HEK293T (cell line): ENCODE measurements around the gene WDHD1.
"Not testable (repeated sequence)": the region's sequence is repeated elsewhere in the genome, so short reads cannot be mapped to it uniquely, and the experiment has no call there.

ENCODE experiments used
- CTCF ChIA-PET: fragments of 350-600 bp; formaldehyde crosslinking; extraction: SDS; loops from one replicate; lab custom pipeline; 2021; ENCODE audit warnings: antibody characterized with exemption, inconsistent platforms; lab: Yijun Ruan, JAX
- POLR2A ChIA-PET: fragments of 350-600 bp; formaldehyde crosslinking; extraction: SDS; loops from one replicate; lab custom pipeline; 2020; ENCODE audit warnings: antibody characterized with exemption, inconsistent platforms; lab: Yijun Ruan, JAX
- DNase-seq: peaks from one replicate; pipeline ENCODE4 v3.0.0; 2012; ENCODE audit warnings: mixed read lengths; ENCODE audit errors: extremely low spot score
- ARNT ChIP-seq: fragments of 450-650 bp; IDR thresholded peaks from 2 replicates; pipeline ENCODE4 v1.6.1; 2017; ENCODE audit warnings: mild to moderate bottlenecking
- BHLHE40 ChIP-seq: fragments of 450-650 bp; IDR thresholded peaks from 2 replicates; pipeline ENCODE4 v1.6.1; 2016; ENCODE audit warnings: mild to moderate bottlenecking, moderate library complexity, borderline replicate concordance
- CTBP1 ChIP-seq: fragments of 450-650 bp; IDR thresholded peaks from 2 replicates; pipeline ENCODE4 v1.6.1; 2016; ENCODE audit warnings: borderline replicate concordance
- ELF4 ChIP-seq: fragments of 450-650 bp; IDR thresholded peaks from 2 replicates; pipeline ENCODE4 v1.6.1; 2017; ENCODE audit warnings: antibody characterized with exemption
- FOXA1 ChIP-seq: fragments of 450-650 bp; IDR thresholded peaks from 2 replicates; pipeline ENCODE4 v1.6.1; 2016; ENCODE audit warnings: mild to moderate bottlenecking
- FOXK2 ChIP-seq: fragments of 450-650 bp; IDR thresholded peaks from 2 replicates; pipeline ENCODE4 v1.6.1; 2016; ENCODE audit warnings: mild to moderate bottlenecking
- FOXM1 ChIP-seq: fragments of 450-650 bp; IDR thresholded peaks from 2 replicates; pipeline ENCODE4 v1.6.1; 2017; ENCODE audit warnings: mild to moderate bottlenecking, borderline replicate concordance
- HDGF ChIP-seq: fragments of 450-650 bp; IDR thresholded peaks from 2 replicates; pipeline ENCODE4 v1.6.1; 2017; ENCODE audit warnings: antibody characterized with exemption, borderline replicate concordance
- L3MBTL2 ChIP-seq: fragments of 450-650 bp; conservative IDR thresholded peaks from 2 replicates; pipeline ENCODE4 v1.6.1; 2016; ENCODE audit warnings: mild to moderate bottlenecking
- LEF1 ChIP-seq: fragments of 450-650 bp; IDR thresholded peaks from 2 replicates; pipeline ENCODE4 v1.6.1; 2017; ENCODE audit warnings: mild to moderate bottlenecking, borderline replicate concordance
- NFRKB ChIP-seq: fragments of 450-650 bp; IDR thresholded peaks from 2 replicates; pipeline ENCODE4 v1.6.1; 2016; ENCODE audit warnings: mild to moderate bottlenecking, moderate library complexity
- SP1 ChIP-seq: fragments of 450-650 bp; IDR thresholded peaks from 2 replicates; pipeline ENCODE4 v1.6.1; 2017
- SUZ12 ChIP-seq: fragments of 450-650 bp; IDR thresholded peaks from 2 replicates; pipeline ENCODE4 v1.6.1; 2016; ENCODE audit warnings: mild to moderate bottlenecking
- TARDBP ChIP-seq: fragments of 450-650 bp; IDR thresholded peaks from 2 replicates; pipeline ENCODE4 v1.6.1; 2016
- ZNF384 ChIP-seq: fragments of 450-650 bp; IDR thresholded peaks from 2 replicates; pipeline ENCODE4 v1.6.1; 2016
- TF ChIP-seq, protein P1 (sequence below): fragments of 450-650 bp; IDR thresholded peaks from 2 replicates; pipeline ENCODE4 v1.6.1; 2016

The WDHD1 gene

DNA sequence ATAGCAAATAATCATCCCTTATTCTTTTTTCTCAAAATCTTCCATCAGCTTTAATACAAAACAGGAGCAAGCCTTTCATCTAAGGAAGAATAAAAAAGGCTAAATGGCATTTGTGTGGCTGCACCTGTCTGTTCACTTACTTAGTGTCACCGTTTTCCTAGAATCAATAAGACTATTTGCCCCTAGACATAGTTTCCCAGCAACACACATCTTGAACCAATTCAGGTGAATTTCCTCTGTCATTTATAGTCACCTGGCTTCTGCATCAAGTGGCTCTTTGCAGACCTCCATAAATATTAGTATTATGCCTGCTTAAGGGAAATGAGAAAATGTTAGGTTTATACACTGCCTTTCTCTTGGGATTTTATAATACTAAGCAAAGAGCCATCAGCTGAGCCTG is 106.8 kb downstream of the WDHD1 start:
- no peak for TF ChIP-seq CTBP1
- no peak for TF ChIP-seq HDGF
- TF ChIP-seq SP1 = no peak
- no peak for TF ChIP-seq TARDBP
- TF ChIP-seq FOXK2 = no peak
- TF ChIP-seq FOXM1 = no peak
- TF ChIP-seq ARNT = no peak
- TF ChIP-seq FOXA1 = no peak
- no peak for TF ChIP-seq ZNF384
- TF ChIP-seq BHLHE40 = no peak
- TF ChIP-seq LEF1 = no peak
- no peak for TF ChIP-seq L3MBTL2
- TF ChIP-seq NFRKB = no peak
- CTCF ChIA-PET = no interaction called here
- DNase-seq = no peak
- POLR2A ChIA-PET = no interaction called here

DNA sequence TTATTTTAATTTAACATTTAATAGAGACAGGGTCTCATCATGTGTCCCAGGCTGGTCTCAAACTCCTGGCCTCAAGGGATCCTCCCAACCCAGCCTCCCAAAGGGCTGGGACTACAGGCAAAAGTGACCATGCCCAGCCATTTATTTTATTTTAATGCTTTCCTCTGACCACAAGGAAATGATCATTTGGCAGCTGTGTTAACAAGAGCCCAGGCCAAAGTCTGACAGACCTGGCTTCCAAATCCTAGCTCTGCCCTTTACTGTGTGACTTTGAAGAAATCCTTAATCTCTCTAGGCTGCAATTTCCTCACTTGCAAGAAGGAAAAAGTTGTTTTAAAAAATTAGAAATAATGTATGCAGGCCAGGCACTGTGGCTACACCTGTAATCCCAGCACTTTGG is 107.6 kb downstream of the WDHD1 start:
- TF ChIP-seq FOXK2 (no peak), NFRKB (no peak), FOXM1 (no peak), CTBP1 (no peak), SP1 (no peak), SUZ12 (no peak), TARDBP (no peak), ELF4 (no peak), L3MBTL2 (no peak)
- ChIA-PET POLR2A (no interaction called here), CTCF (no interaction called here)
- DNase-seq = no peak

DNA sequence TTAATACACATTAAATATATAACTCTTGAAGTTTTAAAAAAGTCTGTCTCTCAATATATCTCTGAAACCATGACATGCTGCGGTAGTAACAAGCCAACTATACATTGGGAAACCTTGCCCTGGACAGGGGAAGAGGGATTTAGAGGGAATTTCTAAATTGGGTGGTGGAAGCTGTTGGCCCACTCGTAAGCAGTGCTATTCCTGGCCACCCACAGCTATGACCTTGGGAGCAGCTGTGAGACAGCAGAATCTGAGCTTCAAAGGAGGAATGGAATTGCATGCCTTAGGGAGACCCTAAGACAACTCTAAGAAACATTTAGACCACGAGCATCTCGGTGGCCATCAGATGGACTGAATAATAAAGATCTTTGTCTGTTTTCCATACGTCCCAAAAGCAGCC is 108.5 kb downstream of the WDHD1 start:
- CTCF ChIA-PET = no interaction called here
- POLR2A ChIA-PET = no interaction called here
- no peak for DNase-seq
- TF ChIP-seq ELF4 (no peak), TARDBP (no peak), ZNF384 (no peak), LEF1 (no peak), CTBP1 (no peak), FOXM1 (no peak)

DNA sequence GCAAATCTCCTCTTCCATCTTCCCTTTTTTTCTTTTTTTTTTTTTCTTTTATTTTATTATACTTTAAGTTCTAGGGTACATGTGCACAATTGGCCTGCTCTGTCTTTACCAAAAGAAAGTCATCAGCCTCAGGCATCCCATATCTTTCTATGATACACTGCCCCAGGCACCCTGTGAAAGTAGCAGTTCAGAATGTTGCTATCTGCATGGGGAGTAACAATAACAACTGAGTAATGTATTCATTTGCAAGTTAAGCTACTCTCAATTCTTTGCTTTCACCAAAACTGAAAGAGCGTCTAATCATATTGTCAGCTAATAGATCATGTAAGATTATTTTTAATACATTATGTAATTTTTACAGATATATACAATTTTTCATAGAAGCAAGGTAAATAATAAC is 110.8 kb downstream of the WDHD1 start:
- POLR2A ChIA-PET = no interaction called here
- TF ChIP-seq ELF4 (no peak), LEF1 (no peak), ZNF384 (no peak), NFRKB (no peak), HDGF (no peak), BHLHE40 (no peak), FOXK2 (no peak)
- no peak for DNase-seq
- CTCF ChIA-PET = no interaction called here

DNA sequence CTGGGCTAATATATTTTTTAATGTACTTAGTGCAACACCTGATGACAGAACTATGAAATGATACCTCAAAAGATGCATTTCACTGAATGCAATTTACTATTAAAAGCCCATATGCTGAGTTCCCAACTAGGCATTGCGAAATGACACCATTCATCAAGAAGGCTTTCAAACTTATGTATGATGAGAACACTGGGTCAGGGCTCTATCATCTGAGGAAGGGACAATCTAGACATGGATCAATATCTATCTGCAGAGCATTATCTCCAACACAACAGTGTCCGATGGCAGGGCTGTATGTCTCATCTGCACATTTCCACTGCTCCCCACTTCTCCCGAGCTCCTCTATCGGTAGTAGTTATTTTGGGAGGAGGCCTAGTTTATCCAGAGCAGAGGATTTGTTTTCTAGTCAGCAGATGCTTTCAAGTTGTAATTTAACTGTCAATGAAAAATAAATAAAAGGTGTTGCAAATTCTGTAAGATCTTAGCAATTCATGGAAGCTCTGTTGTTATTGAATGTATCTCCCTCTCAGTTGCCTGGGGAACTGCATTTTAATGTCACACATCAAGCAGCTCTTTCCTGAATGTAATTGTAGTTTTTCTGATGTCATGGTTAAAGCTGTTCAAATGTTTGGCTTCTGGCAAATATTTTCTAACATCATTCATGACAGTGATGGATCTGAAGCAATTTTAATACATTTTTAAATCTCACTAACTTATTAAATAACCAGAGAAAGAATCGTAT is 116.9 kb downstream of the WDHD1 start:
- POLR2A ChIA-PET = no interaction called here
- TF ChIP-seq CTBP1 (no peak), SP1 (no peak), L3MBTL2 (no peak), ARNT (no peak), LEF1 (no peak)
- CTCF ChIA-PET = no interaction called here
- DNase-seq = no peak

DNA sequence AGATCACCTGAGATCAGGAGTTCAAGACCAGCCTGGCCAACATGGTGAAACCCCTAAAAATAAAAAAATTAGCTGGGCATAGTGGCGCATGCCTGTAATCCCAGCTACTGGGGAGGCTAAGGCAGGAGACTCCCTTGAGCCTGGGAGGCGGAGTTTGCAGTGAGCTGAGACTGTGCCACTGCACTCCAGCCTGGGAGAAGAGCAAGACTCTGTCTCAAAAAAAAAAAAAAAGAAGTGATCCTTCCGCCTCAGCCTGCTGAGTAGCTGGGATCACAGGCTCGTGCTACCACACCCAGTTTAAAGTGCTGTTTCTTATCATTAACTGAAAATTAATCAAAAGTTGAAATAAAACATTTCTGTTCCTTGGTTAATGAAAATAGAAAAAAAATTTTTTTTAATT is 117.9 kb downstream of the WDHD1 start:
- DNase-seq, POLR2A ChIA-PET, CTCF ChIA-PET: not testable (repeated sequence)

DNA sequence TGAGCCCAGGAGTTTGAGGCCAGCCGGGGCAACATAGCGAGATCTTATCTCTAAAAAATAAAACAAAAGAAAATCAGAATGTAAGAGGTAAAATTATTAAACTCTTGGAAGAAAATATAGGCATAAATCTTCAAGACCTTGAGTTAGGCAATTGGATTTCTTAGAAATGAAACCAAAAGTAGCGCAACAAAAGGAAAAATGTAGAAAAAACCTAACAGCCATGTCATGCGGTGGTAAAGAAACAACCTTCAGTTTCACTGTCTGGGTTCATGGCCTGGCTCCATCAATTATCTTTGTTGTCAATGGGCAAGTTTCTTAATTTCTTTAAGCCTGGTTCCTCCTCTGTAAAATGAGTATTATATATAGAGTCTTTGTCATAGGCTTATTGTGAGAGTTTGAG is 118.7 kb downstream of the WDHD1 start:
- TF ChIP-seq SUZ12 (no peak), SP1 (no peak), FOXK2 (no peak), FOXM1 (no peak), L3MBTL2 (no peak), ELF4 (no peak), ZNF384 (no peak)
- CTCF ChIA-PET = no interaction called here

DNA sequence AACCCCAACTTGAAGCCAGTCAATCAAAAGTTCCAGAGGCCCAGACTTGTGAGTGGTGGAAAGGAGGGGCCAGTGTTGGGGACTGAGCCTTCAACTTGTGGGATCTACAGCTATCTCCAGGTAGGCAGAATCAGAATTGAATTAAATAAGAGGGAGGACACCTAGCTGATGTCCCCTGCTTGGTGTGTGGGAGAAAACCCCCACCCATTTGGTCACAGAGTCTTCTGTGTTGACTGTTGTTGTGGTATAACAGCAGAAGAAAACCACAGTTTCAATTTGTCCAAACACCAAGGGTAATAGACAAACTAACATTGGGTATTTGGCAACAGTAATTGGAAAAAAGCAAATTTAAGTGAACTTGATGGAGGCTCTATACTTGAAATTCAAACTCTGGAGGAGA is 120.8 kb downstream of the WDHD1 start:
- no peak for DNase-seq
- ChIA-PET CTCF (no interaction called here), POLR2A (no interaction called here)
- no peak for TF ChIP-seq FOXM1
- no peak for TF ChIP-seq ZNF384
- no peak for TF ChIP-seq SP1

More for the DNA sequence above, 118.7 kb downstream of the WDHD1 start:
- POLR2A ChIA-PET = no interaction called here
- DNase-seq = no peak

DNA sequence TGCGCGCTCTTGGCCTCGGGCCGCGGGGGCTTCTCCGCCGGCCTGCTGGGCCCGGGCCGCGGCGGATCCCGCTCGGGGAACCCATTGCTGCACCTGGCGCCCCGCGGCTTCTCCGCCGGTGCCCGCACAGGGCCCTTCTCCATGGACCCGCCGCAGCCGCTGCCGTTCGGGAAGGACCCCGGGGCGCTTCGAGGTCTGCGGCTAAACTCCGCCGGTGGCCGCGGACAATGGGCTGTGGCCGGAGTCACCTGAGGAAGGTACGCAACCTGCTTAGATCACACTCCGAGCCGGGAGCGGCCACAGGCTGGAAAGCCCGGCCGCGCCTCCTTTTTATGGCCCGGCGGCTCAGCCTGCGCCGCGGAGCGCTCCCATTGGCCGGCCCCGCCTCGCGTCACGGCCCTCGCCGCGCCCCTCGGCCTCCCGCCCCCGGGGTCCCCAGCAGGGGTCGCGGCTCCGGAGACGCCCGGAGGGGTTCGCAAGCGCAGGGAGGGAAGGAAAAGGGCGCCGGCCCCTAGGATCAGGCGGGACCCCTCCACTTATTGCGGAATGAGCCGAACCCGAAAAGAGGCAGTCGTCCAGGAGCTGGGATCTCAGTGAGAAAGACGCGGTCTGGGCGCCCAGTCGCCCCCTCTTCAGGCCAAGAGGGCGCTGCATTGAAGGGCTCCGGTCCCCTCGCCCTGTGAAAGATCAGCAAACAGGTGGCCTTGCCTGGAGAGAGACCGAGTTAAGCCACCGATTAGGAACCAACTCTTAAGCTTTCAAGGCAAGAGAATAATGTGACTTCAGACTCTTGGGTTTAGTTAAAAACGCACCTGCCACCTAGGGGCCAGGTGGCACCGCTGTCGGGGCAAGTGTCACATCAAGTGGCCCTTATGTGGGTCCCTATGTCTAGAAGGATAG is 124.1 kb downstream of the WDHD1 start, which contains the start of gene GCH1:
GCH1 (minus strand) TSS at position 306 of the 900 bp plus-strand sequence; CDS start at position 143, 163 bp downstream.
- TF ChIP-seq, protein P1, sequence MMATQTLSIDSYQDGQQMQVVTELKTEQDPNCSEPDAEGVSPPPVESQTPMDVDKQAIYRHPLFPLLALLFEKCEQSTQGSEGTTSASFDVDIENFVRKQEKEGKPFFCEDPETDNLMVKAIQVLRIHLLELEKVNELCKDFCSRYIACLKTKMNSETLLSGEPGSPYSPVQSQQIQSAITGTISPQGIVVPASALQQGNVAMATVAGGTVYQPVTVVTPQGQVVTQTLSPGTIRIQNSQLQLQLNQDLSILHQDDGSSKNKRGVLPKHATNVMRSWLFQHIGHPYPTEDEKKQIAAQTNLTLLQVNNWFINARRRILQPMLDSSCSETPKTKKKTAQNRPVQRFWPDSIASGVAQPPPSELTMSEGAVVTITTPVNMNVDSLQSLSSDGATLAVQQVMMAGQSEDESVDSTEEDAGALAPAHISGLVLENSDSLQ = 0 out of 2 replicates have a peak, but pooled peaks have one; percentile 33
- no peak for TF ChIP-seq ELF4
- peak; percentile 46; the same call in 1 of the 2 replicates for TF ChIP-seq L3MBTL2
- DNase-seq = peak; percentile 89
- ChIA-PET POLR2A (interaction anchor here (1.0 to 1.3 kb wide), 3 partner anchors 12 to 85 kb away, joined by 3 to 5 read pairs (median 3); no protein-coding TSS in a partner anchor), CTCF (interaction anchor here (0.9 to 1.2 kb wide), 3 partner anchors 9 to 14 kb away, joined by 4 to 5 read pairs (median 4); no protein-coding TSS in a partner anchor)
